ENCODE data around the gene MRPL3.
A peak's percentile ranks its signal among the peaks of the same experiment; 100 is the strongest.

MRPL3 gene

GRCh38 chr3:131544557-131544956, 41.8 kb upstream of the MRPL3 start:
- H3K4me3 ChIP-seq (ENCODE audit: low read depth, low read length), result no peak overlapping the region
- in situ Hi-C loops (cut with HindIII; ENCODE audit: low sequenced_read_pairs), result no loop called here
- no peak for TF ChIP-seq CTCF (IDR thresholded peaks at IDR 0.05; ENCODE audit: low read depth, low read length, missing control alignments)
- no peak for DNase-seq (ENCODE audit: low read depth)

GRCh38 chr3:131543714-131544113, 40.9 kb upstream of the MRPL3 start:
- in situ Hi-C loops (cut with HindIII; ENCODE audit: low sequenced_read_pairs), result no loop called here
- peak; percentile 73 for DNase-seq (ENCODE audit: low read depth)
- H3K4me3 ChIP-seq (ENCODE audit: low read depth, low read length), result no peak overlapping the region
- no peak for TF ChIP-seq CTCF (IDR thresholded peaks at IDR 0.05; ENCODE audit: low read depth, low read length, missing control alignments)

- H3K4me3 ChIP-seq (ENCODE audit: low read depth, low read length), result no peak overlapping the region
- in situ Hi-C loops (cut with HindIII; ENCODE audit: low sequenced_read_pairs), result no loop called here
- no peak for DNase-seq (ENCODE audit: low read depth)
- no peak for TF ChIP-seq CTCF (IDR thresholded peaks at IDR 0.05; ENCODE audit: low read depth, low read length, missing control alignments)
Measured at GRCh38 chr3:131541288-131541687, 38.5 kb upstream of the MRPL3 start.

DNA sequence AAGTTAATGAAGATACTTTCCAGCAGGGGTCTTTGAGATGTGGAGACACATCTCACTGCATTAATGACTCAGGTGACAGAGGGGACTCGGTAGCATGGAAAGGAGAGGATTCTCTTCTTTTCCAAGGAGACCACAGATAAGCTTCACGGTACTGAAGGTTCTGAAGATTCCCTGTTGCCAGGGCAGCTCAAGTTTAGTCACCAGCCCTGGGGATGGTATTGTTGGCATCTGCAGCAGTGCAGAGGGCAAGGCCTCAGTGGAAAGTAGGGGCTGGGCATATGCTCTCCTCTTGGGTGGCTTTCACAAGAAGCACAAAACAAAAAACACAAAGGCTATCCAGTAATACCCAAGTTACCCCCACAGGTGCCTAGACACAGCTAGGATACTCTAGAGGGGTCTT, 38.0 kb upstream of the MRPL3 start:
- DNase-seq (ENCODE audit: low read depth), result no peak
- in situ Hi-C loops (cut with HindIII; ENCODE audit: low sequenced_read_pairs), result no loop called here
- no peak for TF ChIP-seq CTCF (IDR thresholded peaks at IDR 0.05; ENCODE audit: low read depth, low read length, missing control alignments)
- no peak overlapping the region for H3K4me3 ChIP-seq (ENCODE audit: low read depth, low read length)

GRCh38 chr3:131540143-131540542, 37.4 kb upstream of the MRPL3 start:
- TF ChIP-seq CTCF (IDR thresholded peaks at IDR 0.05; ENCODE audit: low read depth, low read length, missing control alignments), result no peak
- DNase-seq (ENCODE audit: low read depth), result no peak
- in situ Hi-C loops (cut with HindIII; ENCODE audit: low sequenced_read_pairs), result no loop called here

GRCh38 chr3:131538968-131539367, 36.2 kb upstream of the MRPL3 start:
- DNase-seq (ENCODE audit: low read depth), result no peak
- no peak overlapping the region for H3K4me3 ChIP-seq (ENCODE audit: low read depth, low read length)
- TF ChIP-seq CTCF (IDR thresholded peaks at IDR 0.05; ENCODE audit: low read depth, low read length, missing control alignments), result no peak
- in situ Hi-C loops (cut with HindIII; ENCODE audit: low sequenced_read_pairs), result no loop called here

More at GRCh38 chr3:131540143-131540542, 37.4 kb upstream of the MRPL3 start:
- no peak overlapping the region for H3K4me3 ChIP-seq (ENCODE audit: low read depth, low read length)

DNA sequence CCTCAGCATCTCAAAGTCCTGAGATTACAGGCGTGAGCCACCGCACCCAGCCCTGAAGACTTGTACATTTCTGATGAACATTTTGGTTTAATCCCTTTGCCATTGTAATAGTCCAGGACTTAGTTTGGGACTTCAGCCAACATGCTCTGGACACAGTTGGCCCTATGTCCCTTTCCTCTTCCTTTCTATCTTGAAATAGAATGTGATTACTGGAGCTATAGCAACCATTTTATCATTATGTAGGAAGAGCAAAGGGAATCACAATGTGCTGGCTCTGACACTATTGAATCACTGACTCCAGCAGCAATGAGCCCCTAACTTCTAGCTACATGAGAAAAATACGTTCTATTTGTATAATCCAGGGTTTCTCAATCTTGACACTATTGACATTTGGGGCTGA, 34.8 kb upstream of the MRPL3 start:
- no peak overlapping the region for H3K4me3 ChIP-seq (ENCODE audit: low read depth, low read length)
- no peak for TF ChIP-seq CTCF (IDR thresholded peaks at IDR 0.05; ENCODE audit: low read depth, low read length, missing control alignments)
- DNase-seq (ENCODE audit: low read depth), result no peak
- in situ Hi-C loops (cut with HindIII; ENCODE audit: low sequenced_read_pairs), result no loop called here
